Ascending aorta (tissue), 2 donors: ENCODE data around the gene E2F6. TPM values are rescaled to one million over a fixed set of nuclear protein-coding genes. Genes with fewer than 3 reads are reported as not detected.

ENCODE experiments used
- DNase-seq, 2 donors: peaks; one replicate each; pipeline ENCODE4 v3.0.0-alpha.2; 2019; ENCODE audit warnings: low spot score in 2 of 2
- H3K27ac ChIP-seq, 2 donors: fragments of 200-600 bp; sonication (generic); one replicate each; pipeline ENCODE4 v1.5.1; 2016 to 2017; ENCODE audit warnings: mild to moderate bottlenecking in 1 of 2
- H3K27me3 ChIP-seq: fragments of 200-600 bp; sonication (generic); one replicate; pipeline ENCODE4 v1.5.1; 2017
- H3K36me3 ChIP-seq, 2 donors: fragments of 200-600 bp; sonication (generic); one replicate each; pipeline ENCODE4 v1.5.1; 2016
- H3K4me1 ChIP-seq, 2 donors: fragments of 200-600 bp; sonication (generic); one replicate each; pipeline ENCODE4 v1.5.1; 2016 to 2017; ENCODE audit warnings: mild to moderate bottlenecking in 1 of 2
- H3K4me3 ChIP-seq, 2 donors: fragments of 200-600 bp; sonication (generic); one replicate each; pipeline ENCODE4 v1.5.1; 2016 to 2017; ENCODE audit warnings: mild to moderate bottlenecking in 1 of 2
- H3K9me3 ChIP-seq, 2 donors: fragments of 200-600 bp; sonication (generic); one replicate each; pipeline ENCODE4 v1.5.1; 2016
- CTCF ChIP-seq, 3 experiments: fragments of 200-600 bp in 2 of 3; fragments of 450-650 bp in 1 of 3; sonication (generic) in 2 of 3; IDR thresholded peaks; one replicate each; pipeline ENCODE4 v1.5.1; 2016 to 2019; ENCODE audit warnings: antibody characterized with exemption in 3 of 3, mild to moderate bottlenecking in 1 of 3, moderate library complexity in 1 of 3
- intact Hi-C: fragments of 100-400 bp; cut with DNase I; formaldehyde crosslinking; loops from one replicate; pipeline ENCODE4 v1.15.1; 2023
- total RNA-seq: library from RNA; depleted of rRNA; stranded (reverse); fragments of >200 nt; gene quantifications from one replicate; pipeline ENCODE4 v1.1.0, GENCODE V29; 2016

Gene E2F6
- total RNA-seq, 1 donor from 2014 or later, result 1.9 TPM

- H3K4me1 ChIP-seq, result no peaks in the 10 kb centered on the region
- no peak overlapping the region for H3K4me3 ChIP-seq
- H3K36me3 ChIP-seq, result no peaks in the 10 kb centered on the region
- no peak overlapping the region for H3K27ac ChIP-seq
- no peak for TF ChIP-seq CTCF (IDR thresholded peaks at IDR 0.05)
- intact Hi-C loops, result no loop called here
- H3K27me3 ChIP-seq, result no peaks in the 10 kb centered on the region
- no peaks in the 10 kb centered on the region for H3K9me3 ChIP-seq
- DNase-seq, result no peak
Measured at GRCh38 chr2:11498543-11499034, 32.6 kb upstream of the E2F6 start.

GRCh38 chr2:11495844-11496681 is 30.1 kb upstream of the E2F6 start:
- no peak overlapping the region for H3K4me3 ChIP-seq
- no peaks in the 10 kb centered on the region for H3K27me3 ChIP-seq
- intact Hi-C loops, result no loop called here
- H3K4me1 ChIP-seq, result no peaks in the 10 kb centered on the region
- no peaks in the 10 kb centered on the region for H3K9me3 ChIP-seq
- no peak overlapping the region for H3K27ac ChIP-seq
- no peak for DNase-seq
- no peak for TF ChIP-seq CTCF (IDR thresholded peaks at IDR 0.05)
- no peaks in the 10 kb centered on the region for H3K36me3 ChIP-seq

- Histone ChIP-seq H3K4me1 (no peaks in the 10 kb centered on the region), H3K27me3 (no peaks in the 10 kb centered on the region), H3K4me3 (no peak overlapping the region), H3K27ac (no peak overlapping the region), H3K36me3 (no peaks in the 10 kb centered on the region), H3K9me3 (no peaks in the 10 kb centered on the region)
- no peak for TF ChIP-seq CTCF (IDR thresholded peaks at IDR 0.05)
- DNase-seq, result no peak
- intact Hi-C loops, result no loop called here
Measured at GRCh38 chr2:11494310-11494709, 28.3 kb upstream of the E2F6 start.

- no peak for TF ChIP-seq CTCF (IDR thresholded peaks at IDR 0.05)
- no peaks in the 10 kb centered on the region for H3K36me3 ChIP-seq
- no peaks in the 10 kb centered on the region for H3K27me3 ChIP-seq
- H3K4me1 ChIP-seq, result no peaks in the 10 kb centered on the region
- no peak overlapping the region for H3K27ac ChIP-seq
- H3K4me3 ChIP-seq, result no peak overlapping the region
- intact Hi-C loops, result no loop called here
- no peaks in the 10 kb centered on the region for H3K9me3 ChIP-seq
- DNase-seq, result no peak
Measured at GRCh38 chr2:11493282-11493681, 27.3 kb upstream of the E2F6 start.

- intact Hi-C loops, result no loop called here
- no peaks in the 10 kb centered on the region for H3K9me3 ChIP-seq
- TF ChIP-seq CTCF (IDR thresholded peaks at IDR 0.05), result no peak
- H3K4me3 ChIP-seq, result no peak overlapping the region
- H3K27me3 ChIP-seq, result no peaks in the 10 kb centered on the region
- DNase-seq, result no peak
- no peak overlapping the region for H3K27ac ChIP-seq
- no peaks in the 10 kb centered on the region for H3K4me1 ChIP-seq
- H3K36me3 ChIP-seq, result no peaks in the 10 kb centered on the region
Measured at GRCh38 chr2:11492720-11493119, 26.8 kb upstream of the E2F6 start.
